ENCODE measurements around the gene FAM170B.

GRCh38 chr10:49157229-49157628 lies 23.4 kb upstream of the FAM170B start:
- TF ChIP-seq CTCF (IDR thresholded peaks at IDR 0.05 in 4 of 5, conservative IDR thresholded peaks at IDR 0.05 in 1 of 5) (no peak), POLR2A (IDR thresholded peaks at IDR 0.05) (no peak)

Measured in gastrocnemius medialis (tissue), 4 donors.